ENCODE results near the gene FIG4. TPM values are rescaled to one million over a fixed set of nuclear protein-coding genes. Genes with fewer than 3 reads are reported as not detected.
"Not testable (repeated sequence)": the region's sequence is repeated elsewhere in the genome, so short reads cannot be mapped to it uniquely, and the experiment has no call there.

The FIG4 gene
- total RNA-seq, 4 donors from 2014 or later = 6.9 to 17.1 (median 10.6) TPM

GRCh38 chr6:109715616-109716015 lies 24.5 kb downstream of the FIG4 start:
- TF ChIP-seq POLR2A (IDR thresholded peaks at IDR 0.05) (no peak), CTCF (IDR thresholded peaks at IDR 0.05) (no peak)
- no peak for DNase-seq (ENCODE audit: low spot score in 2 of 2)
- no peak overlapping the region for H3K4me3 ChIP-seq (ENCODE audit: low read depth, poor library complexity, severe bottlenecking)
- WGBS, 2 donors = 93 to 96% methylated on average over 2 of the region's 2 CpGs
- intact Hi-C loops (cut with DNase I; ENCODE audit: low total_unique reads) = no loop called here

- no peak overlapping the region for H3K4me3 ChIP-seq (ENCODE audit: low read depth, poor library complexity, severe bottlenecking)
- 87 to 90% methylated on average over 2 of the region's 2 CpGs for WGBS, 2 donors
- TF ChIP-seq POLR2A (IDR thresholded peaks at IDR 0.05) (no peak), CTCF (IDR thresholded peaks at IDR 0.05) (no peak)
- no peak for DNase-seq (ENCODE audit: low spot score in 2 of 2)
- intact Hi-C loops (cut with DNase I; ENCODE audit: low total_unique reads) = no loop called here
Observed at GRCh38 chr6:109717971-109718370, 26.9 kb downstream of the FIG4 start.

- TF ChIP-seq POLR2A (IDR thresholded peaks at IDR 0.05) (no peak), CTCF (IDR thresholded peaks at IDR 0.05) (no peak)
- DNase-seq (ENCODE audit: low spot score in 2 of 2) = no peak
- intact Hi-C loops (cut with DNase I; ENCODE audit: low total_unique reads) = no loop called here
- 95 to 98% methylated on average over 5 of the region's 5 CpGs for WGBS, 2 donors
- H3K4me3 ChIP-seq (ENCODE audit: low read depth, poor library complexity, severe bottlenecking) = no peak overlapping the region
Observed at GRCh38 chr6:109718991-109719390, 27.9 kb downstream of the FIG4 start.

- WGBS, 2 donors = 70% methylated on average over 3 of the region's 3 CpGs
- no peak for TF ChIP-seq POLR2A (IDR thresholded peaks at IDR 0.05)
- TF ChIP-seq CTCF (IDR thresholded peaks at IDR 0.05) = no peak
- no peak overlapping the region for H3K4me3 ChIP-seq (ENCODE audit: low read depth, poor library complexity, severe bottlenecking)
- intact Hi-C loops (cut with DNase I; ENCODE audit: low total_unique reads) = no loop called here
- no peak for DNase-seq (ENCODE audit: low spot score in 2 of 2)
Observed at GRCh38 chr6:109720311-109720710, 29.2 kb downstream of the FIG4 start.

- H3K4me3 ChIP-seq (ENCODE audit: low read depth, poor library complexity, severe bottlenecking) = no peak overlapping the region
- no peak for DNase-seq (ENCODE audit: low spot score in 2 of 2)
- TF ChIP-seq CTCF (IDR thresholded peaks at IDR 0.05) (no peak), POLR2A (IDR thresholded peaks at IDR 0.05) (no peak)
- 64 to 72% methylated on average over 3 of the region's 3 CpGs for WGBS, 2 donors
- intact Hi-C loops (cut with DNase I; ENCODE audit: low total_unique reads) = no loop called here
Observed at GRCh38 chr6:109722011-109722410, 30.9 kb downstream of the FIG4 start.

- intact Hi-C loops (cut with DNase I; ENCODE audit: low total_unique reads) = no loop called here
- no peak for DNase-seq (ENCODE audit: low spot score in 2 of 2)
- 64 to 67% methylated on average over 3 of the region's 3 CpGs for WGBS, 2 donors
- no peak overlapping the region for H3K4me3 ChIP-seq (ENCODE audit: low read depth, poor library complexity, severe bottlenecking)
- TF ChIP-seq POLR2A (IDR thresholded peaks at IDR 0.05) = no peak
- no peak for TF ChIP-seq CTCF (IDR thresholded peaks at IDR 0.05)
Observed at GRCh38 chr6:109722564-109723254, 31.6 kb downstream of the FIG4 start.

- 95% methylated on average over 3 of the region's 3 CpGs for WGBS, 2 donors
- DNase-seq (ENCODE audit: low spot score in 2 of 2); intact Hi-C loops (cut with DNase I; ENCODE audit: low total_unique reads); H3K4me3 ChIP-seq (ENCODE audit: low read depth, poor library complexity, severe bottlenecking): not testable (repeated sequence)
Observed at GRCh38 chr6:109725250-109725649, 34.2 kb downstream of the FIG4 start.

Measured in lower leg skin (tissue), 4 donors.